HS-27A (cell line): Measurements from ENCODE around the gene OR5L1.

Experiments
- DNase-seq: peaks from one replicate; pipeline ENCODE4 v3.0.0-alpha.2; 2012; ENCODE audit warnings: low read depth, missing footprints

OR5L1 gene

GRCh38 chr11:55811067-55811466 is at the start of gene OR5L1:
OR5L1 (plus strand) TSS chr11:55811367; CDS start chr11:55811467, 100 bp downstream.
- no peak for DNase-seq

- no peak for DNase-seq
Measured at GRCh38 chr11:55773138-55773537, 38.0 kb upstream of the OR5L1 start, which contains the start of gene OR5D13. OR5D13 (plus strand) TSS chr11:55773438; CDS start chr11:55773438, 0 bp downstream.

- no peak for DNase-seq
Measured at GRCh38 chr11:55791606-55792005, 19.6 kb upstream of the OR5L1 start.

- no peak for DNase-seq
Measured at GRCh38 chr11:55793321-55793720, 17.8 kb upstream of the OR5L1 start.

- no peak for DNase-seq
Measured at GRCh38 chr11:55795256-55795655, 15.9 kb upstream of the OR5L1 start, which contains the start of gene OR5D14. OR5D14 (plus strand) TSS chr11:55795556; CDS start chr11:55795556, 0 bp downstream.

- DNase-seq = no peak
Measured at GRCh38 chr11:55806248-55806647, 4.9 kb upstream of the OR5L1 start.

GRCh38 chr11:55819330-55819729 is 8.2 kb downstream of the OR5L1 start, which contains the start of gene OR5D18:
OR5D18 (plus strand) TSS chr11:55819630; CDS start chr11:55819630, 0 bp downstream.
- DNase-seq = no peak

- DNase-seq = no peak
Measured at GRCh38 chr11:55826919-55827318, 15.8 kb downstream of the OR5L1 start, which contains the start of gene OR5L2. OR5L2 (plus strand) TSS chr11:55827219; CDS start chr11:55827219, 0 bp downstream.

GRCh38 chr11:55838452-55838851 is 27.3 kb downstream of the OR5L1 start, which contains the start of gene OR5D16:
OR5D16 (plus strand) TSS chr11:55838752; CDS start chr11:55838752, 0 bp downstream.
- no peak for DNase-seq

- DNase-seq = no peak
Measured at GRCh38 chr11:55847453-55847852, 36.3 kb downstream of the OR5L1 start.

GRCh38 chr11:55849037-55849436 is 37.9 kb downstream of the OR5L1 start:
- DNase-seq = no peak

GRCh38 chr11:55852141-55852540 is 41.0 kb downstream of the OR5L1 start:
- DNase-seq = no peak

GRCh38 chr11:55854704-55855103 is 43.5 kb downstream of the OR5L1 start:
- DNase-seq = no peak
